OCI-LY1 (cell line): ENCODE measurements around the gene FTCD.

ENCODE experiments used
- CTCF ChIP-seq: fragments of 200-600 bp; sonication (generic), shearing (Covaris generic); IDR thresholded peaks from 2 replicates; pipeline ENCODE4 v1.5.1; 2017; ENCODE audit warnings: mild to moderate bottlenecking, antibody characterized with exemption, low read length, moderate library complexity, mixed read lengths
- EZH2 ChIP-seq: fragments of 200-600 bp; sonication (generic), shearing (Covaris generic); IDR thresholded peaks from 2 replicates; pipeline ENCODE4 v1.8.0; 2017; ENCODE audit warnings: borderline replicate concordance, mixed run types, mild to moderate bottlenecking, antibody characterized with exemption, low read length, moderate library complexity, mixed read lengths

GRCh38 chr21:46127239-46128105 lies 27.9 kb downstream of the FTCD start:
- TF ChIP-seq CTCF = no peak
- no peak for TF ChIP-seq EZH2
